ENCODE measurements around the gene CTNNA1.

CTNNA1 gene

GRCh38 chr5:138736293-138736692, 16.9 kb upstream of the CTNNA1 start:
- ATAC-seq = no peak
- TF ChIP-seq ZFP3 (CRISPR knock-in tag; IDR thresholded peaks at IDR 0.05) (no peak), TCF4 (CRISPR knock-in tag; IDR thresholded peaks at IDR 0.05; ENCODE audit: borderline replicate concordance) (no peak), CREB5 (CRISPR knock-in tag; IDR thresholded peaks at IDR 0.05; ENCODE audit: low read depth) (no peak), CSDC2 (CRISPR knock-in tag; IDR thresholded peaks at IDR 0.05) (no peak), ARNTL (CRISPR knock-in tag; IDR thresholded peaks at IDR 0.05; ENCODE audit: borderline replicate concordance, low read depth) (no peak), OSR1 (CRISPR knock-in tag; IDR thresholded peaks at IDR 0.05) (no peak), TSHZ2 (CRISPR knock-in tag; IDR thresholded peaks at IDR 0.05) (no peak), BACH2 (CRISPR knock-in tag; IDR thresholded peaks at IDR 0.05; ENCODE audit: borderline replicate concordance) (no peak), TOX (CRISPR knock-in tag; IDR thresholded peaks at IDR 0.05; ENCODE audit: borderline replicate concordance) (no peak), ZNF8 (CRISPR knock-in tag; IDR thresholded peaks at IDR 0.05) (no peak), ZNF70 (CRISPR knock-in tag; IDR thresholded peaks at IDR 0.05) (no peak), POU6F1 (CRISPR knock-in tag; IDR thresholded peaks at IDR 0.05; ENCODE audit: borderline replicate concordance, low read depth) (no peak), SNAI2 (CRISPR knock-in tag; IDR thresholded peaks at IDR 0.05) (no peak), CSRNP3 (CRISPR knock-in tag; IDR thresholded peaks at IDR 0.05) (no peak), ZNF565 (CRISPR knock-in tag; conservative IDR thresholded peaks at IDR 0.05; ENCODE audit: low read depth) (no peak), ISL1 (CRISPR knock-in tag; IDR thresholded peaks at IDR 0.05) (no peak)

- TF ChIP-seq TOX (CRISPR knock-in tag; IDR thresholded peaks at IDR 0.05; ENCODE audit: borderline replicate concordance) (no peak), SNAI2 (CRISPR knock-in tag; IDR thresholded peaks at IDR 0.05) (no peak), RARB (CRISPR knock-in tag; IDR thresholded peaks at IDR 0.05) (no peak), OSR1 (CRISPR knock-in tag; IDR thresholded peaks at IDR 0.05) (no peak), ZNF565 (CRISPR knock-in tag; conservative IDR thresholded peaks at IDR 0.05; ENCODE audit: low read depth) (no peak), CSDC2 (CRISPR knock-in tag; IDR thresholded peaks at IDR 0.05) (no peak), CSRNP3 (CRISPR knock-in tag; IDR thresholded peaks at IDR 0.05) (no peak), PPARA (CRISPR knock-in tag; IDR thresholded peaks at IDR 0.05; ENCODE audit: borderline replicate concordance) (no peak), ZNF8 (CRISPR knock-in tag; IDR thresholded peaks at IDR 0.05) (no peak), BACH2 (CRISPR knock-in tag; IDR thresholded peaks at IDR 0.05; ENCODE audit: borderline replicate concordance) (no peak), TCF4 (CRISPR knock-in tag; IDR thresholded peaks at IDR 0.05; ENCODE audit: borderline replicate concordance) (no peak), ARNTL (CRISPR knock-in tag; IDR thresholded peaks at IDR 0.05; ENCODE audit: borderline replicate concordance, low read depth) (no peak), ZFP3 (CRISPR knock-in tag; IDR thresholded peaks at IDR 0.05) (no peak), ESRRG (CRISPR knock-in tag; IDR thresholded peaks at IDR 0.05) (no peak), PATZ1 (CRISPR knock-in tag; IDR thresholded peaks at IDR 0.05; ENCODE audit: borderline replicate concordance) (no peak)
- ATAC-seq = peak; percentile 78
Observed at GRCh38 chr5:138737494-138738265, 15.5 kb upstream of the CTNNA1 start.

All from SK-N-SH treated with all-trans-retinoic acid at 6 μM for 48 hours (cell line).